NB4 (cell line): Measurements from ENCODE around the gene SLC25A48.

Source experiments
- CTCF ChIP-seq: IDR thresholded peaks from one replicate; pipeline ENCODE4 v1.5.1; 2012; ENCODE audit warnings: low read depth, low read length
- MAX ChIP-seq: IDR thresholded peaks from 2 replicates; pipeline ENCODE4 v1.6.1; 2011; ENCODE audit warnings: low read depth, low read length
- MYC ChIP-seq: IDR thresholded peaks from 2 replicates; pipeline ENCODE4 v1.6.1; 2011; ENCODE audit warnings: low read depth, low read length
- POLR2A ChIP-seq: IDR thresholded peaks from 2 replicates; pipeline ENCODE4 v1.6.1; 2011; ENCODE audit warnings: mild to moderate bottlenecking; ENCODE audit not compliant: insufficient read length; ENCODE audit errors: extremely low read depth

DNA sequence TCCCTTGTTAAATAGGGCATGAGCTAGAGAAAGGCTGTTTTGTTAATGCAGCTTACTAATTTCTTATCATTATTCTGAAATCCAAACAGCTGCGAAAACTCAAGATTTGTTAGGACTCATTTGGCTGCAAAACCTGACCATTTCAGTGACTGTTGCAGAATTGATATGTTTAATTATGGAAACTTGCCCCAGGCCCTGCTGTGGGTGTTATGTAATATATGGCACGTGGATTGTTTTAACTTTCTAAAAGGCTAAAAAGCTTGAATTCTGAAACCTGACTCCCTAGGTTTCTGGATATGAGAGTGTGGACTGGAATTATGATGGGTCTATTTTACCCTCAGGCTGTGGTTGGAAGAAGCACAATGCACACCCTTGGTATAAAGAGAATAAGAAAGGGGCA lies 56.8 kb downstream of the SLC25A48 start:
- TF ChIP-seq CTCF (no peak), MAX (no peak), POLR2A (no peak), MYC (no peak)
